Measurements from ENCODE around the gene RXFP2. TPM values are rescaled to one million over a fixed set of nuclear protein-coding genes. Genes with fewer than 3 reads are reported as not detected.

The RXFP2 gene
- total RNA-seq, 2 donors from 2014 or later: not detected

DNA sequence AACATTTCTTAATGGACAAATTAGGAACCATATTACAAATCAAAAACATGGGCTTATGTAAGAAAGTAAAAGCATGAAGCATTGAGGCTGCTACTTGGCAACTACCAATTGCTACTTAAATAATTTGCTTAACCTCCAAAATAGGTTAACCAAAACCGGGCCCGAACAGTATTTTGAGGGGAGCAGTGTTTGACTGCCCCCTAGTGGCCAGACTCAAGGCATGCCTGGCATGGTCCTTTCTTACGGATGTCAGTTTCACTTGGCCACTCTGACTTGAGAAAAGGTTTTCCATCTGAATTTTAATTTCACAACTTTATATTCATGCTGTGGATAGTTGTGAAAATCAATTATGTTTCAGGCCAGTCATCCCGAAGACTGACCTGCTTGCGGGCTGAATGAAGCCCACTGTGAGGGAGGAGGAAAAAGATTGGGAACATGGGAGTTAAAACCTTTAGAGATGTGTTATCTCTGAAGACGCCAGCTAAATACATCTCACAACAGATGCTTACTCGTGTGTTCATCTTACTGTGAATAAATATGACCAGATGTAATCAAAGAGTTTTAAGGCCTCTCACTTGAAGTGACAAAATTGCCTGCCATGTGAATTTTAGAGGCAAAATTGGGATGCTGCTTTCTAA is 2.9 kb downstream of the RXFP2 start:
- TF ChIP-seq, protein P1, sequence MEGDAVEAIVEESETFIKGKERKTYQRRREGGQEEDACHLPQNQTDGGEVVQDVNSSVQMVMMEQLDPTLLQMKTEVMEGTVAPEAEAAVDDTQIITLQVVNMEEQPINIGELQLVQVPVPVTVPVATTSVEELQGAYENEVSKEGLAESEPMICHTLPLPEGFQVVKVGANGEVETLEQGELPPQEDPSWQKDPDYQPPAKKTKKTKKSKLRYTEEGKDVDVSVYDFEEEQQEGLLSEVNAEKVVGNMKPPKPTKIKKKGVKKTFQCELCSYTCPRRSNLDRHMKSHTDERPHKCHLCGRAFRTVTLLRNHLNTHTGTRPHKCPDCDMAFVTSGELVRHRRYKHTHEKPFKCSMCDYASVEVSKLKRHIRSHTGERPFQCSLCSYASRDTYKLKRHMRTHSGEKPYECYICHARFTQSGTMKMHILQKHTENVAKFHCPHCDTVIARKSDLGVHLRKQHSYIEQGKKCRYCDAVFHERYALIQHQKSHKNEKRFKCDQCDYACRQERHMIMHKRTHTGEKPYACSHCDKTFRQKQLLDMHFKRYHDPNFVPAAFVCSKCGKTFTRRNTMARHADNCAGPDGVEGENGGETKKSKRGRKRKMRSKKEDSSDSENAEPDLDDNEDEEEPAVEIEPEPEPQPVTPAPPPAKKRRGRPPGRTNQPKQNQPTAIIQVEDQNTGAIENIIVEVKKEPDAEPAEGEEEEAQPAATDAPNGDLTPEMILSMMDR (conservative IDR thresholded peaks at IDR 0.05): peak; percentile 99
- H3K27me3 ChIP-seq (ENCODE audit: control insufficient read depth, insufficient read depth, low read length, poor library complexity, severe bottlenecking): no peaks in the 10 kb centered on the region
- Mint-ChIP-seq H3K36me3 (ENCODE audit: low read depth) (no peaks in the 10 kb centered on the region), H3K4me3 (no peak overlapping the region), H3K9me3 (no peaks in the 10 kb centered on the region), H3K27ac (no peak overlapping the region), H3K27me3 (ENCODE audit: insufficient read depth) (no peaks in the 10 kb centered on the region), H3K4me1 (no peaks in the 10 kb centered on the region)
- H3K9me3 ChIP-seq (ENCODE audit: control insufficient read depth, low read length): no peaks in the 10 kb centered on the region
- 21 to 25% methylated on average over 4 to 7 of the region's 7 CpGs for WGBS, 2 experiments (ENCODE audit: insufficient coverage in 1 of 2, insufficient read length in 1 of 2)
- H3K4me3 ChIP-seq (ENCODE audit: low read length): no peak overlapping the region
- peaks cover 4% of the 10 kb centered on the region for H3K4me1 ChIP-seq (ENCODE audit: control insufficient read depth, insufficient read depth, low read length)
- H3K27ac ChIP-seq (ENCODE audit: low read depth, low read length): no peak overlapping the region
- peak; percentile 89 for DNase-seq
- H3K36me3 ChIP-seq (ENCODE audit: control insufficient read depth, insufficient read depth, low read length): no peaks in the 10 kb centered on the region
- no peak overlapping the region for H3K9ac ChIP-seq (ENCODE audit: extremely low read depth, low read length, poor library complexity, severe bottlenecking)

DNA sequence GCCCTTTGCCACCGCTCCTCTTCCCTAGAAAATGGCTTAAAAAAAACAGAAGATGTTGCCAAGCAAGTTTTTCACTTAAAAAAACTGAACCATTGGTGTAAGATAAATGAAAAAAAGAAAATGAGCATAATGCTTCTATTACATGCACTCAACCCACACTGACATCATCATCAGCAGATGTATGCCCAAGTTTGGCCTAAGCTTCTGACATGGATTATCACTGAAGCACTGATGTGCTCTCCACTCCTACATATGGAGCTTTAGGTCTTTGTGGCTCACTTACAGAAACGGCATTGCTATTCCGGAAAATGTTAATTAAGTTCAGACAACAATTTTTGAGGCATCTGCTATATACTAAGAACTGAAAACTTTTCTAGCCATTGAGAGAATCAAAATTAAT is 8.0 kb downstream of the RXFP2 start:
- Histone ChIP-seq H3K9ac (ENCODE audit: extremely low read depth, low read length, poor library complexity, severe bottlenecking) (no peak overlapping the region), H3K4me3 (ENCODE audit: low read length) (no peak overlapping the region), H3K36me3 (ENCODE audit: control insufficient read depth, insufficient read depth, low read length) (no peaks in the 10 kb centered on the region), H3K4me1 (ENCODE audit: control insufficient read depth, insufficient read depth, low read length) (peaks cover under 1% of the 10 kb centered on the region), H3K27me3 (ENCODE audit: control insufficient read depth, insufficient read depth, low read length, poor library complexity, severe bottlenecking) (no peaks in the 10 kb centered on the region), H3K27ac (ENCODE audit: low read depth, low read length) (no peak overlapping the region), H3K9me3 (ENCODE audit: control insufficient read depth, low read length) (no peaks in the 10 kb centered on the region)
- Mint-ChIP-seq H3K36me3 (ENCODE audit: low read depth) (no peaks in the 10 kb centered on the region), H3K9me3 (no peaks in the 10 kb centered on the region), H3K27ac (no peak overlapping the region), H3K4me1 (no peaks in the 10 kb centered on the region), H3K4me3 (no peak overlapping the region), H3K27me3 (ENCODE audit: insufficient read depth) (no peaks in the 10 kb centered on the region)
- TF ChIP-seq, protein P1 (conservative IDR thresholded peaks at IDR 0.05): no peak
- WGBS, 2 experiments (ENCODE audit: insufficient coverage in 1 of 2, insufficient read length in 1 of 2): 93 to 94% methylated on average over 2 to 3 of the region's 3 CpGs
- DNase-seq: no peak

DNA sequence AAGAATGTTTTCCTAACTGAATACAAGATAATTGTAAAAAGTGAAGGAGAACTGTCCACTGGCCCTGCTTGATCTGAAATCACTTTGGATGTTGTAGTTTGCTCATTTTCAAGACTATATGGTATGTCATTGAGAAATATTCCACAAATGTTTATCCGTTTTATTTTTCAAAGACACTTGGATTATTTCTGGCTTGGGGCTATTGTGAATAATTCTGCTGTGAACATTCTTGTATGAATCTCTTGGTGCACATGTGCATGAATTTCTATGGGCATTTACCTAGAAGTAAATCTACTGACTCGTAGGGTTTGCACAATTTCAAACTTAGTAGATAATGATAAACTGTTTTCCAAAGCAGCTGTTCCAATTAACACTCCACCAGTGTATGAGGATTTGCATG is 8.6 kb downstream of the RXFP2 start:
- H3K36me3 ChIP-seq (ENCODE audit: control insufficient read depth, insufficient read depth, low read length): no peaks in the 10 kb centered on the region

More for the DNA sequence above, 8.6 kb downstream of the RXFP2 start:
- no peak overlapping the region for H3K27ac ChIP-seq (ENCODE audit: low read depth, low read length)
- H3K9me3 ChIP-seq (ENCODE audit: control insufficient read depth, low read length): no peaks in the 10 kb centered on the region
- H3K9me3 Mint-ChIP-seq: no peaks in the 10 kb centered on the region
- H3K4me1 ChIP-seq (ENCODE audit: control insufficient read depth, insufficient read depth, low read length): no peaks in the 10 kb centered on the region
- WGBS, 2 experiments (ENCODE audit: insufficient coverage in 1 of 2, insufficient read length in 1 of 2): 88 to 96% methylated on average over 1 to 2 of the region's 2 CpGs
- DNase-seq: no peak
- H3K27me3 Mint-ChIP-seq (ENCODE audit: insufficient read depth): no peaks in the 10 kb centered on the region
- H3K36me3 Mint-ChIP-seq (ENCODE audit: low read depth): no peaks in the 10 kb centered on the region
- TF ChIP-seq, protein P1 (conservative IDR thresholded peaks at IDR 0.05): no peak
- no peak overlapping the region for H3K4me3 ChIP-seq (ENCODE audit: low read length)
- H3K27me3 ChIP-seq (ENCODE audit: control insufficient read depth, insufficient read depth, low read length, poor library complexity, severe bottlenecking): no peaks in the 10 kb centered on the region
- H3K4me3 Mint-ChIP-seq: no peak overlapping the region
- H3K4me1 Mint-ChIP-seq: no peaks in the 10 kb centered on the region
- no peak overlapping the region for H3K27ac Mint-ChIP-seq
- no peak overlapping the region for H3K9ac ChIP-seq (ENCODE audit: extremely low read depth, low read length, poor library complexity, severe bottlenecking)
